AG04449 (cell line): ENCODE measurements around the gene PDC.

Source experiments
- CTCF ChIA-PET: fragments of 350-600 bp; formaldehyde crosslinking; extraction: SDS; loops from one replicate; lab custom pipeline; 2021; ENCODE audit warnings: antibody characterized with exemption; lab: Yijun Ruan, JAX
- POLR2A ChIA-PET: fragments of 400-600, 350-600 bp; formaldehyde crosslinking; extraction: SDS; loops from one replicate; lab custom pipeline; 2020; ENCODE audit warnings: antibody characterized with exemption, inconsistent platforms; lab: Yijun Ruan, JAX
- DNase-seq: peaks from one replicate; pipeline ENCODE4 v3.0.0-alpha.2; 2010; ENCODE audit warnings: low read depth, low spot score
- H3K4me3 ChIP-seq: 2 replicates; pipeline ENCODE4 v1.5.1; 2011; ENCODE audit warnings: low read depth, mild to moderate bottlenecking, control low read depth, low read length
- CTCF ChIP-seq: IDR thresholded peaks from one replicate; pipeline ENCODE4 v1.5.1; 2011; ENCODE audit warnings: mild to moderate bottlenecking, moderate library complexity, low read length, control low read depth, inconsistent platforms; ENCODE audit not compliant: insufficient read depth; ENCODE audit errors: missing control alignments

Gene PDC

GRCh38 chr1:186420923-186421322 lies 40.0 kb downstream of the PDC start:
- DNase-seq = no peak
- no peak overlapping the region for H3K4me3 ChIP-seq
- ChIA-PET CTCF (interaction anchor here (1.2 to 2.9 kb wide), 2 partner anchors 16 to 46 kb away, joined by 3 to 13 read pairs; partner anchors contain the start of gene TPR), POLR2A (interaction anchor here (0.6 kb wide), 1 partner anchor 202 kb away, joined by 4 read pairs; no protein-coding TSS in a partner anchor)
- TF ChIP-seq CTCF = no peak

GRCh38 chr1:186420311-186420710 lies 40.6 kb downstream of the PDC start:
- H3K4me3 ChIP-seq = no peak overlapping the region
- ChIA-PET CTCF (interaction anchor here (0.7 to 2.9 kb wide), 4 partner anchors 15 to 568 kb away, joined by 3 to 13 read pairs (median 3); partner anchors contain the start of gene TPR), POLR2A (interaction anchor here (0.6 kb wide), 1 partner anchor 203 kb away, joined by 4 read pairs; no protein-coding TSS in a partner anchor)
- no peak for TF ChIP-seq CTCF
- no peak for DNase-seq

GRCh38 chr1:186418503-186418902 lies 42.4 kb downstream of the PDC start:
- TF ChIP-seq CTCF = no peak
- H3K4me3 ChIP-seq = no peak overlapping the region
- no peak for DNase-seq
- POLR2A ChIA-PET = no interaction called here
- CTCF ChIA-PET = interaction anchor here (1.5 to 2.0 kb wide), 2 partner anchors 64 to 187 kb away, joined by 3 to 6 read pairs; no protein-coding TSS in a partner anchor

- no peak for TF ChIP-seq CTCF
- DNase-seq = no peak
- CTCF ChIA-PET = no interaction called here
- POLR2A ChIA-PET = no interaction called here
- no peak overlapping the region for H3K4me3 ChIP-seq
These were observed 47.6 kb downstream of the PDC start for GRCh38 chr1:186413319-186413718.

- POLR2A ChIA-PET = no interaction called here
- H3K4me3 ChIP-seq = no peak overlapping the region
- DNase-seq = no peak
- no peak for TF ChIP-seq CTCF
- CTCF ChIA-PET = interaction anchor here (0.6 to 1.5 kb wide), 4 partner anchors 9 to 71 kb away, joined by 3 read pairs; partner anchors contain the start of genes ODR4 and TPR
These were observed 51.8 kb downstream of the PDC start for GRCh38 chr1:186409091-186409490.

- TF ChIP-seq CTCF = peak; percentile 60
- H3K4me3 ChIP-seq = no peak overlapping the region
- ChIA-PET CTCF (interaction anchor here (0.7 to 3.2 kb wide), 32 partner anchors 9 to 585 kb away, joined by 3 to 16 read pairs (median 4); partner anchors contain the start of genes ODR4, PTGS2 and TPR), POLR2A (no interaction called here)
- peak; percentile 17 for DNase-seq
These were observed 56.4 kb downstream of the PDC start for GRCh38 chr1:186404454-186405051.
